GM19023 (cell line): ENCODE measurements around the gene ATG4B.

Source experiments
- ATAC-seq: cut with Tn5 transposase; IDR thresholded peaks from one replicate; pipeline ENCODE4 v1.9.1; 2021; ENCODE audit warnings: mild to moderate bottlenecking, moderate library complexity; ENCODE audit not compliant: unreplicated experiment

The ATG4B gene

DNA sequence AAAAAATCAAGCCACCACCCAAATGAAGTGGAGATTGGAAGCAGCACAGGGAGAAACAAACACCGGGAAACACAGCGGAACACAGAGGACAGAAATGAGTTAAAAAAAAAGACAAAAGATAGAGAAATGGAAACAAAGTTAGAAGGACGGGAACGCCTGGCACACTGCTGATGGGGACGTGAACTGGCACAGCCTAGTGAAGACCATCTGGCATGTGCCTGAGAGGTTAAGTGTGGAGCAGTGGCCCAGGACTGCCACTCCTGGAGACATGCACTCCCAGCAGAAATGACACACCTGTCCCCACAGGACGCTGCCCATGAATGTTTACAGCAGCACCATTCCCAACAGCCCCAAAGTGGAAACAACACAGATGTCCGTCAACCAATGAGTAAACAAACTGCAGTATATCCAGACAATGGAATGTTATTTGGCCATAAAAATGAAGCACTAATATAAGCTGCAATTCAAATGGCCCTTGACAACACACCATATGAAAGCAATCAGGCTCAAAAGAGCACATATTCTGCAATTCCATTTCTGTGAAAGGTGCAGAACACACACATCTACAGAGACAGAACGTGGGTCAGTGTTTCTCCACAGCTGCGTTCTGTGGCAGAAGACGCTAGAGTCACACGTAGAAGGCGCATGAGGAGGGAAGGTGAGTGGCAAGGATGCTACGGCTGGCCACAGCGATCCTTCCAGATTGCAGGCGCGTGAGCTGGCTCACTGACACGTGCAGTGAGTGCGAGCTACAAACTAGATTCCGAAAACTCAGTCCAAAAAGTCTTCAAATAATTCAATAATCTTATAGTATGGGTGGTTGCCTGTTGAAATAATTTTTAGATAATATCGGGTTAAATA, 25.1 kb upstream of the ATG4B start:
- ATAC-seq = no peak

DNA sequence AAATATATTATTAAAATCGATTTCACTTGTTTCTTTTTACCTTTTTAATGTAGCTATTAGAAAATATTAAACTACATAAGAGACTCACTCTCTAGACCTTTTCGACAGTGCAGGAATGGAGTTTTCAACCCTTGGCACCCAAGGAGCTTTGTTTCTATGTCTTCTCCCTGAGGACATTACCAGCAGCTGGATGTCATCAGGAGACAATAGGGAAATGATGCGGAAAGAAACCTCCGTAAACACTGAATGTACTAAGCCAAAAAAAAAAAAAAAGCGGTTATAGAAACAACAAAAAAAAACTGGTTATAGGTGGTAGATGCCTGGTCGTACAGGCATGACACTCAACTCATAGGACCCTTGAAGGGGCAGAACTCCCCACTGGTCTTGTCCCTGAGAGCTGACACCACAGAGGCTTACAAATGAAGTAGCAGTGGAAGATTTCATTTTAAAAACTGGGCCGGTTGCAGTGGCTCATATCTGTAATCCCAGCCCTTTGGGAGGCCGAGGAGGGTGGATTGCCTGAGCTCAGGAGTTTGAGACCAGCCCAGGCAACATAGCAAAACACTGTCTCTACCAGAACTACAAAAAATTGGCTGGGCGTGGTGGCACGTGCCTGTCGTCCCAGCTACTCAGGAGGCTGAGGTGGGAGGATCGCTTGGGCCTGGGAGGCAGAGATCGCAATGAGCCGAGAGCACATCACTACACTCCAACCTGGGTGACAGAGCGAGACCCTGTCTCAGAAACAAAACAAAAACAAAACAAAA, 24.3 kb upstream of the ATG4B start:
- ATAC-seq = no peak

DNA sequence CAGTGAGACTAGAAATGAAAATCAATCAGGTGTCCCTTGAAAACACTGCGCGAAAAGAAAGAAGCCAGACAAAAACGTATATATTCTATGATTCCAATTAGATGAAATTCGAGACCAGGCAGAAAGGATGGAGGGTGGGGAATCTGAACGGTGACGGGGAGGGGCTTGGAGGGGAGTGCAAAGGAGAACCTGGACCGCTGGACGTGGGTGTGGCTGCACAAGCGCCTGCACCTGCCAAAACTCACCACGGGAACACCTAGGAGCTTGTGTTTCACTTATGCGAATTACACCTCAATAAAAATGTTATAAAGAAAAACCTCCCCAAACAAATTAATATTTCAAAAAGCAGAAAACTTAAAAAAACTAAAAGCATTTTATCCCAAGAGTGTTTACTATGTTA, 22.5 kb upstream of the ATG4B start:
- no peak for ATAC-seq

DNA sequence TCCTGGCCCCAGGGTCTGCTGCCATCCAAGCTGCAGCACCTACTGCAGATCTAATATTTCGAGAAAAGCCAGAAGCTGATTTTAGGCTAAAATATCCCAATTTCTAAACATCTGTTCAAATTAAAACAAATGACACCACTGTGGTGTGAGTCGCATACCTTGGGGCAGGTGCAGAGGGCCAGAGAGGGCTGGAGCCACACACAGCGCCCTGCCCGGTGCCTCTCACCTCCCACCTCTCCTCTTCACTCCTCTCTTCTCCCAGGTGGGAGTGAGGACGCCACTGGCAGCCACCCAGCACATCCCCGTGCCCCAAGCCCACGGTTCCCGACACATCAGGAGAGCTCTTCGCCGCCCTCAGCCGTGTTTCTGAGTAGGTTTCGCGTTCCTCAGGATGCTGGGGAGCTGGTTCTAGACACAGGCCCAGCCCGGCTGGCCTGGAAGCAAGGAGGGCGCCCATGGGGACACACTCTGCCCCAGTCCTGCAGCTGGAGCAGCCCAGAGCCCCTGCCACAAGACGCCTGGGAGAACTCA, 21.9 kb upstream of the ATG4B start:
- ATAC-seq = no peak

DNA sequence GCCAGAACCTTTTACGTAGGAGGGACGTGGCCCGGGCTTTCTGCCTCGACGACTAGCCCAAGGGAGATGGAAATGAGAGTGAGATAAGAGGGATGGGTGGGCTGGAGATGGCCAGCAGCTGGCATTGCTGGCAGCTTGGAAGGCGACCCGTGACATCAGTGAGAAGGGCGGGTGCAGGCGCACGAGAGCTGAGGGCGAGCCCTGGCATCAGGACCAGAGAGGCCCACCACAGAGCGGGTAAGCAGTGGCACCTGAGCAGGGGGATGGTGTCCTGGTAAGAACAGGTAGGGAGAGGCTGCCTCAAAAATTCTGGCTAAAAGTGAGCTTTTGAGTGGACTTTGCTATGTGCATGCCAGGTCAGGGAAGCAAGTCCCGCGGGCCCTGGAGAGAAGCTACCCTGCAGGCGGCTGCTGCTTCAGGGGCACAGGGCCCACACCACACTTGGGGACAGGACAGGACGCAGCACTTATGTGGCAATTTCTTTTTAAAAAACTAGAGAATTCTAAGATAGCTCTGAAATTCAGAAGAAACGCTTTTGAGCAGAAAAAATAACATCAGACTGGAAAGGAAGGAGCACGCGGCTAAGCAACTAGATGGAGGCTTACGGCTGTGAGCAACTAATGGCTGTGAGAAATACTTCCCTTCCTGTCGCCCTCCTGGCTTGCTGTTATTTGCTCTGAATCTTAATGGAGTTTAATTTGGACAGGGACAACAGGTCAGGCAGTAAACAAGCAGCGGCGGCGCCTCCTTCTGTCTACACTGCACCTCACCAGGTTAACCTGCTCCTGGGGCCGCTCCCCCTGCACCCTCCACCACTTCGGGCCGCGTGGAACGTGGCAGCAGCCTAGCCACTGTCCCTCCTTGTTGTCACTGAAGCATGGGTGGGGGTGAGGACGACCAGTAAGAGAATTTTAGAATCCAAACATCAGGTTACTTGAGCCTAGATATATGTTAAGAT, 21.0 kb upstream of the ATG4B start:
- ATAC-seq = no peak

DNA sequence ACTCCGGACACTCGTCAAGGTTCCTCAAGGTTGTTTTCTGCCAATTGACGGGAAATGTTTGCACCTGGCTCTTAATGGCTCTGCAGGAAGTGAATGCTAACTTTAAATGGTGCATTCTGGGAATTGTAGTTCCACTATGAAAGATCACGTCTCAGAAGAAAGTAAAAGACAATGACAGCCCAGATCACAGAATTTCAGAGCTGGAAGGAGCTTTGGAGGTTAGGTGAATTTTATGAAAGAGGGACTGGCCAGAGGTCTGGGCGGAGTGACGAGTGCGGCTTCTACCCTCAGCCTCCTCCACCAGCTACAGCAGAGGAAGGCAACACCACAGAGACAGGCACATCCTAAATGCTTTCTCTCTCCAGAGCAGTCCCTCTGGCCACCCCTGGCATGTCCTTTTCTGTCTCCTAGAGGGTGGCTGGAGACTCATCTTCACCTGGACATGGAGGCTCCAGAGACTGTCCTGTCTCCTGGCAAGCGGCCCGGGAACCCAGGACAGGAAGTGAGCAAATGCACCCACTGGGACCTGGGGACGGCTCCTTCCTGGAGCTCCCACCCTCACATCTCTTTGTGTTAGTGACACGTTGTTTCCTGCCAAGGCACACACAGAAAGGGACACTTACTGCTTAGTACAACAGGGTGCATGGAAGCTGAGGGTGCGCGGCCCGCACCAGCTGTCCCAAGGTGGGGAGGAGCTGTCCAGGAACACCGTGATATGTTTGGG, 19.9 kb upstream of the ATG4B start:
- no peak for ATAC-seq

DNA sequence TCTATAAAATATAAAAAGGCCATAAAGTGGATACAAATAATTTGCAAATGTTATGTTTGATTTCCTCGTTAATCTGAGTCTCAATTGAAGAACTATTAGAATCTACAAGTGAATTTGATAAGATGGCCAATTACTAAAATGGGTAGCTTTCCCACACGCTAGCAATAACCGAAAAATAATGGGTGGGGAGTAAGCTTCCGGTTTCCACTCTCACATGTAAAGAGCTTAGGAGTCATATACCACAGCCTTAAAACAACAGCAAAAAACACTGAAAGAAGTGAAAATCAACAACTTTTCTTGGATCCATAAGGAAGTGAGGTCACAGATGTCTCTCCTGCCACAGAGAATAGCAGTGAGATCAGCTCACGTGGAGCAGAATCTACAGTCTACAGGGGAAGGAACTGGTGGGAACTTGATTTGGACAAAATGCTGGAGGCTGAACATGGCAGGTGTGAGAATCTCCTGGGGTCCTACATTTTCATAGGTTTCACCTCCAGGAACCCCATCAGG, 19.1 kb upstream of the ATG4B start:
- no peak for ATAC-seq

DNA sequence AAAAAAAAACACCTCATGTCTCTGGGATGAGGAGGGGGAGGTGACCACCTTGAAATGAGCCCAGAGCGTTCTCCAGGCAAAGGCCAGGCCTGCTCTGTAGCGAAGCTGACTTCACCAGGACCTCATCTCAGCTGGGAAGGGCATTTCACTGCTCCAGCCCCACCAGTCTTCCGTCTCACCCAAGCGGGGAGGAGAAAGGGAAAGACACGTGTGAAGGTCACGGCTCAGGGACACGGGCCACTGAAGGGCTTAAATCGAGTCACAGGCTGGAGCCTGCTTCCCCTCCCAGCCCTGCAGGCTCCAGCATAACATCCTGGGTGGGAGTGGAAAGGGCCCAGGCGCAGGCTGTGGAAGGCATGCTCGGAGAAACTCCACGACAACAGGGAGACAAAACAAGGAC, 18.7 kb upstream of the ATG4B start:
- no peak for ATAC-seq

DNA sequence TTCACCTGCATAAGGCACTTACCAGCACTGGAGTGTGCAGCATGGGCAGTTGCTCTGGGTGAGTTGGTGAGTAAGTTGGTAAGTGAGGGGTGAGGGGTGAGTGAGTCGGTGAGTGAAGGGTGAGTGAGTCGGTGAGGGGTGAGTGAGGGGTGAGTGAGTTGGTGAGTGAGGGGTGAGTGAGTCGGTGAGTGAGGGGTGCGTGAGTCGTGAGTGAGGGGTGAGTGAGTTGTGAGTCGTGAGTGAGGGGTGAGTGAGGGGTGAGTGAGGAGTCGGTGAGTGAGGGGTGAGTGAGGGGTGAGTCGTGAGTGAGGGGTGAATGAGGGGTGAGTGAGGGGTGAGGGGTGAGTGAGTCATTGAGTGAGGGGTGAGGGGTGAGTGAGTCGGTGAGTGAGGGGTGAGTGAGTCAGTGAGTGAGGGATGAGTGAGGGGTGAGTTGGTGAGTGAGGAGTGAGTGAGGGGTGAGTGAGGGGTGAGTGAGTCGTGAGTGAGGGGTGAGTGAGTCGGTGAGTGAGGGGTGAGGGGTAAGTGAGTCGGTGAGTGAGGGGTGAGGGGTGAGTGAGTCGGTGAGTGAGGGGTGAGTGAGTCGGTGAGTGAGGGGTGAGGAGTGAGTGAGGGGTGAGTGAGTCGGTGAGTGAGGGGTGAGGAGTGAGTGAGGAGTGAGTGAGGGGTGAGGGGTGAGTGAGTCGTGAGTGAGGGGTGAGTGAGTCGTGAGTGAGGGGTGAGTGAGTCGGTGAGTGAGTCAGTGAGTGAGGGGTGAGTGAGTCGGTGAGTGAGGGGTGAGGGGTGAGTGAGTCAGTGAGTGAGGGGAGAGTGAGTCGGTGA, 17.7 kb upstream of the ATG4B start:
- no peak for ATAC-seq

DNA sequence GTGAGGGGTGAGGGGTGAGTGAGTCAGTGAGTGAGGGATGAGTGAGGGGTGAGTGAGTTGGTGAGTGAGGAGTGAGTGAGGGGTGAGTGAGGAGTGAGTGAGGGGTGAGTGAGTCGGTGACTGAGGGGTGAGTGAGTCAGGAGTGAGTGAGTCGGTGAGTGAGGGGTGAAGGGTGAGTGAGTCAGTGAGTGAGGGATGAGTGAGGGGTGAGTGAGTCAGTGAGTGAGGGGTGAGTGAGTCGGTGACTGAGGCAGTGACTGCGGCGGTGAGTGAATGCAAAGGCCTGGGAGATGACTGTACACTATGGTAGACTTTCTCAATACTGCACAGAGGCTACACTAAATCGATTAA, 17.1 kb upstream of the ATG4B start:
- ATAC-seq = no peak

DNA sequence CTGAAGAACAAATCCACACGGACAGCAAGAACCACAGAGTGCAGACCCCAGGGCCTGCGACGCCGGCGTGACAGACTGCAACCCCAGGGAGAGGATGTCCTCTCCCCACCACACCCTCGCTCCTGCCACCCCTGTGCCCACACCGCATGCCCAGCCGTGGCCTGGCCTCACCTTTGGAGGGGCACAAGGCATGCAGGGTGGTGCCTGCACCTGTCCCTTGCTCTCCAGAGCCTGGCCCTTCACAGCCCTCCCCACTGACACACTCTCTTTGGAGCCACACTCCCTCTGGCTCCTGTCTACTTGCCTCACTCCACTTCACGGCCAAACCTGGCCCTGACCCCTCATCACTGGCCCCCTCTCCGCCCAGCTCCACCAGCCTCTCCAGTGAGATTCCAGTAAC, 9.8 kb upstream of the ATG4B start:
- no peak for ATAC-seq

DNA sequence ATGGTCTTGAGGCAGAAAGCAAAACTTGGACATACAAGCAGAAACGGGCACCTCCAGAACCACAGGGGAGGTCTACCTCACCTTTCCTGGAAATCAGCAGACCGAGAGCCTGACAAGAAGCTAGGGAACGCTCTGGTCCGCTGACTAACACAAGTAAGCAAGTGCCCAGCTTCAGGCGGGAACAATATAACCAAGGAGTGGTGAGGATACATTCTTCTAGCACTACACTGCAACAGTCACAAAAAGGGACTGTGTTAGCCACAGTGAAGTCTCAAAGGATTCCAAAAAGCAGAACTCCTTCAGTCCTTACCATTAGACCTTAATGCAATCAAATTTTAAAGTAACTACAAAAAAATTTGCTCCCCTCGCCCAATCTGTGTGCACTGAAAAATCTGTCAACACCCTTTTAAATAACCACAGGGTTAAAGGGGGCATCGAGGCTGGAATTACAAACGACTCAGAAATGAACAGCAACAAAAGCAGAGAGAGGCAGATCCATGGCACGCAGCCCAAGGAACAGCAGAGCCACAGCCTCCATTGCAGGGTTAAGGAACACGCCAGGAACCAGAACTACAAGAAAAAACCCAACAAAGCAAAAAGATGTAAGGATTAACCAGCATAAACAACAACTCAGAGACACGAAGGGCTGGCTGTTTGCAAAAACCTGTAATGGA, 7.6 kb upstream of the ATG4B start:
- no peak for ATAC-seq

DNA sequence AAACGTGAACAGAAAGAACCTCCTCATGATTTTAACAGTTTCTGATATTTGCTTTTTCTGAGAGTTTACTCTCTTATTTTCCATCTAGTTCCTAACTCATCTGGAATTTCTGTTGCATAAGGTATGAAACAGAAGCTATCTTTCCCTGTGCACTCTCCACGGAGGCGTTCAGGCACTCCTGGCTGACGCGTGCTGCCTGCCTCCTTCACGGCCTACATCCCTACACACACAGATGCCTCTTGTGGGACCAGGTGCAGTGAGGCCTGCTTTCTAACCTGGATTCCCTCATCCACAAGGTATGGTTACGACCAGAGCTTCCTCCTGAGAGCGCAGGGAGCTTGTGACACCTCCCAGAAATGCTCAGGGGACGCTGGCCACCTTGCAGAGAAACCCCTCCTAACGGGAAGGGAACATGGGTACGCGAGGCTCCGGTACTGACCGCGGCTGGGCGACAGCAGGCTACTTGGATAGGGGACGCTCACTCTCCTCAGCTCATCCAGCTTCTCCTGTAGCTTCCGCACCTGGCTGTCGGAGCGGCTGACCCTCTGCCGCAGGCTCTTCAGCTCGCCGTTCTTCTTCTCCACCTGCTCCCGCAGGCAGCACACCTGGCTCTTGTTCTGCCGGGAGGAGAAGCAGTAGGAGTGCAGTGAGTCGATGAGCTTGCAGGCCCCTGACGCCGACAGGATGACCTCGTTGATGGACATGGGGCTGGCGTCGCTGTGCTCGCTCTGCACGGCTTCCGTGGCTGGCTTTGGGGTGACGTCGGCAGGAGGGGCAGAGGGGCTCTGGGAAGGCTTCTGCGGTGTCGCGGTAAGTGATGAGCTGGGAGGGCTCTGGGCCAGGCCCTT, 4.8 kb upstream of the ATG4B start:
- no peak for ATAC-seq

DNA sequence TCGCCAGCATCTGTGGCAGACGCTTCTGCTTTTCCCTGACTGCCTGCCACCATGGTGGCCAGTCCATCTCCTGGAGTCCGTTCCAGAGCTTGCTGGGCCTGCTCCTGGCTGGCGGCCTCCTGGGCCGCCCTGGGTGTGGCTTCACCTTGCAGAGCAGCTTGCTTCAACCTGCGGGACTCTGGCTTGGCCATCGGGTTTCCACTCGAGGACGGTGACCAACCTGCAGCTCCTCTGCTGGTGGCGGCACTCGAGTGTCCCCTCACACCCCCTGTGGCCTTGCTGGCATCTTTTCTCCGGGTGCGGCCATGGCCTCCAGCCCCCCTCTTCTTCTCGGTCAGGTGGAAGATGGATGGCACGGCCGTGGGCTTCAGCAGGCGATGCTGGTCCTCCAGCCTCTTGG, 3.9 kb upstream of the ATG4B start:
- ATAC-seq = no peak

DNA sequence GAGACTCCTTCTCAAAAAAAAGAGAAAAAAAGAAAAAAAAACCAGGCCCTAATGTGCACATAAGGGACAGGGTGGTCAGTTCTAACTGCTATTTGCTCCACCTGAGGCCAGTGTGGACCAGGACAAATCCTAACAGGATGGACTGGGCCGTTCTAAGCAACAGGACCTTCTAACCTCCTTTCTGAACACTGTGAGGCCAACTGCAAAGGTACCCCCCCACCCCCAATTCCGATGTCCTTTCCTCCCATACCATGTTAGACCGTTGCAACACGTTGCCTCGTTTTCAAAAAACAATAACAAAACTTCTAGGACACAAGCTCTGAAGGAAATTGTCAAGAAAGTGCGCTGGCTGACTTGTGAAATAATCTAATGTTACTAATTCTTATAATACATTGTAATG, 1.7 kb upstream of the ATG4B start:
- ATAC-seq = no peak

DNA sequence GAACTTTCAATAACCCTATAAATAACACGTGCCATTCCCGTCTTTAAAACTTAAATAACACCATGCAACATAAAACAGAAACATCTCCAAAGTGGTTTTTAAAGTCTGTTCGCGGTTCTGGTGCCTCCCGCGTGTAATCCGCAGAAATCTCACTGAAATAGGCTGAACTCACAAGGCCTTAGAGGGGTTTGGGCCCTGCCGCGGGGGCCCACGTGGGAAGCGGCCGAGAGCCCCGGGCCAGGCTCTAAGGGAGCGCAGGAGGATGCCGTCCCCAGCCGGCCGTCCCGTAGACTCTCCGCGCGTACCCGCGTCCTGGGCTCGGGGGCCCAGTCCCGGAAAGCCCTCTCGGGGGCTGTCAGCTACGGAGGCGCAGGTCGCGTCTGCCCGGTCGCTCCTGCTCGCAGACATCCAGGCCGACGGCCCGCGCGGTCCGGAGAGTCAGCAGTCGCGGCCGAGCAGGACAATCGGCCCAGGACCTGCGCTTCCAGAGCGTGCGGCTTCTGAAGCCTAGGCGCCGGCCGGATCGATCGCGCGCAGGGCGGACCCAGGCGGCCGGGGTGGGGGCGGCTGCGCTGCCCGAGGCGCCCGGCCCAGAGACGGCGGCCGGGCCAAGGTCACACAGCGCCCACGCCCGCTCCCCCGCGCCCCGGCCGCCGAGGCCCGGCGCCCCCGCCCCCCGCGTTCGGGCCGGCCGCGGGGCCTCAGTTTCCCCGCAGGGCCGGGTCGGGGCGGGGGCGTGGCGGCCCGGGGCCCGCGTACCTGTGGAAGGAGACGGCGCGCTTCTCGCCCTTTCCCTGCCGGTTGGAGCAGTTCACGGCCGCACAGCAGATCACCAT, 1.1 kb upstream of the ATG4B start:
- ATAC-seq = peak; percentile 29
